Activated CD4-positive, alpha-beta T cell treated with anti-CD3 and anti-CD28 coated beads, Interleukin-2, amount 10 ng/mL, durations not matched to agents 7 days and 5 days (primary cell): Measurements from ENCODE around the gene KRTAP10-11. TPM values are rescaled to one million over a fixed set of nuclear protein-coding genes. Genes with fewer than 3 reads are reported as not detected.

Experiments
- total RNA-seq, 2 experiments: library from RNA; stranded (reverse); gene quantifications; one replicate each; pipeline ENCODE4 v1.2.3, GENCODE V29; 2021

The KRTAP10-11 gene
- total RNA-seq, 2 experiments from 2014 or later, result not detected

Other genes with a start within 250 kb of the KRTAP10-11 start
- 1 to 10 TPM; 5.0 to 5.1 TPM for gene LRRC3, start 190.9 kb upstream of the KRTAP10-11 start, total RNA-seq
- gene KRTAP10-1, start 106.2 kb upstream of the KRTAP10-11 start, total RNA-seq, result not detected
- gene KRTAP10-2, start 94.9 kb upstream of the KRTAP10-11 start, total RNA-seq, result not detected
- not detected for gene KRTAP10-3, start 87.6 kb upstream of the KRTAP10-11 start, total RNA-seq
- not detected for gene KRTAP10-4, start 72.7 kb upstream of the KRTAP10-11 start, total RNA-seq
- not detected for gene KRTAP10-5, start 65.8 kb upstream of the KRTAP10-11 start, total RNA-seq
- gene KRTAP10-6, start 53.9 kb upstream of the KRTAP10-11 start, total RNA-seq, result not detected
- not detected for gene KRTAP10-7, start 45.8 kb upstream of the KRTAP10-11 start, total RNA-seq
- not detected for gene KRTAP10-8, start 34.3 kb upstream of the KRTAP10-11 start, total RNA-seq
- gene KRTAP10-9, start 19.3 kb upstream of the KRTAP10-11 start, total RNA-seq, result not detected
- not detected for gene KRTAP10-10, start 9.1 kb upstream of the KRTAP10-11 start, total RNA-seq
- not detected for gene KRTAP12-4, start 8.2 kb downstream of the KRTAP10-11 start, total RNA-seq
- gene KRTAP12-3, start 11.5 kb downstream of the KRTAP10-11 start, total RNA-seq, result not detected
- not detected for gene KRTAP12-2, start 20.5 kb downstream of the KRTAP10-11 start, total RNA-seq
- gene KRTAP12-1, start 35.7 kb downstream of the KRTAP10-11 start, total RNA-seq, result not detected
- not detected for gene KRTAP10-12, start 50.8 kb downstream of the KRTAP10-11 start, total RNA-seq
- not detected for gene TSPEAR, start 65.2 kb downstream of the KRTAP10-11 start, total RNA-seq
- 100 to 1,000 TPM in 1 of 2 experiments, 10 to 100 TPM in 1; 95.8 to 103 TPM for gene UBE2G2, start 155.4 kb downstream of the KRTAP10-11 start, total RNA-seq
- gene SUMO3, start 171.6 kb downstream of the KRTAP10-11 start, total RNA-seq, result 10 to 100 TPM; 91.1 to 97.9 TPM
- gene PTTG1IP, start 227.3 kb downstream of the KRTAP10-11 start, total RNA-seq, result 10 to 100 TPM; 70.2 to 79.9 TPM